Gastrocnemius medialis (tissue), 4 donors: ENCODE results near the gene CAMTA1.

Experiments used
- CTCF ChIP-seq, 5 experiments: fragments of 450-650 bp in 3 of 5; fragments of 200-600 bp in 2 of 5; sonication (generic) in 2 of 5; IDR thresholded peaks in 4 of 5; conservative IDR thresholded peaks in 1 of 5; 1 replicate in 4 of 5; 2 replicates in 1 of 5; pipeline ENCODE4 v1.5.1; 2016 to 2019; ENCODE audit warnings: antibody characterized with exemption in 5 of 5, mild to moderate bottlenecking in 3 of 5, moderate library complexity in 3 of 5
- POLR2A ChIP-seq, 2 donors: fragments of 450-650 bp; IDR thresholded peaks; one replicate each; pipeline ENCODE4 v1.6.1; 2017; ENCODE audit warnings: antibody characterized with exemption in 2 of 2, mild to moderate bottlenecking in 2 of 2, moderate library complexity in 2 of 2

GRCh38 chr1:7358425-7358824 lies 573.2 kb downstream of the CAMTA1 start:
- TF ChIP-seq CTCF (IDR thresholded peaks at IDR 0.05 in 4 of 5, conservative IDR thresholded peaks at IDR 0.05 in 1 of 5) (no peak), POLR2A (IDR thresholded peaks at IDR 0.05) (no peak)
